ENCODE measurements around the gene HOXD3. TPM values are rescaled to one million over a fixed set of nuclear protein-coding genes. Genes with fewer than 3 reads are reported as not detected.

Gene HOXD3
- total and polyA plus RNA-seq, 9 of the 15 experiments (the other 6 are each of a cell fraction or from before 2014, with no cell fraction given): not detected

- TF ChIP-seq CEBPG (CRISPR knock-in tag; IDR thresholded peaks at IDR 0.05) (no peak), CEBPG (tag; conservative IDR thresholded peaks at IDR 0.05 in 1 of 2, IDR thresholded peaks at IDR 0.05 in 1 of 2) (no peak), PRDM10 (IDR thresholded peaks at IDR 0.05; ENCODE audit: partially characterized antibody) (peak; percentile 54), ZBTB12 (CRISPR knock-in tag; IDR thresholded peaks at IDR 0.05) (no peak), DDX20 (tag; IDR thresholded peaks at IDR 0.05; ENCODE audit: low read depth) (no peak), ZKSCAN8 (CRISPR knock-in tag; IDR thresholded peaks at IDR 0.05) (no peak), RBM25 (IDR thresholded peaks at IDR 0.05; ENCODE audit: low read depth, low read length, severe bottlenecking) (no peak), BMI1 (IDR thresholded peaks at IDR 0.05; ENCODE audit: low read length) (peak; percentile 34), E2F6 (IDR thresholded peaks at IDR 0.05; ENCODE audit: borderline replicate concordance in 1 of 2, extremely low read depth in 1 of 2, insufficient read depth in 1 of 2, insufficient read length in 1 of 2, low read depth in 1 of 2, low read length in 1 of 2, poor library complexity in 1 of 2, severe bottlenecking in 1 of 2) (no peak), RNF2 (IDR thresholded peaks at IDR 0.05) (peak; percentile 58; the same call in 1 of the 2 replicates), HNRNPLL (IDR thresholded peaks at IDR 0.05; ENCODE audit: low read depth, low read length, poor library complexity, severe bottlenecking) (no peak), ZNF311 (CRISPR knock-in tag; IDR thresholded peaks at IDR 0.05) (no peak), ZNF699 (CRISPR knock-in tag; IDR thresholded peaks at IDR 0.05; ENCODE audit: insufficient replicate concordance) (no peak), ZNF263 (CRISPR knock-in tag; IDR thresholded peaks at IDR 0.05; ENCODE audit: borderline replicate concordance) (no peak), COPS2 (conservative IDR thresholded peaks at IDR 0.05) (no peak), STAT6 (CRISPR knock-in tag; IDR thresholded peaks at IDR 0.05) (no peak), ESRRA (IDR thresholded peaks at IDR 0.05; ENCODE audit: borderline replicate concordance, low read depth) (no peak)
Measured at GRCh38 chr2:176130957-176131847, 25.9 kb upstream of the HOXD3 start (continued).

All from K562 (cell line).